Tibial artery (tissue), 4 donors: ENCODE results near the gene IL25.

Experiments
- DNase-seq, 2 donors: peaks; one replicate each; pipeline ENCODE4 v3.0.0-alpha.2; 2019
- H3K27ac ChIP-seq, 2 donors: fragments of 200-600 bp; sonication (generic) in 1 of 2; 1 replicate in 1 of 2; 2 replicates in 1 of 2; pipeline ENCODE4 v1.5.1; 2018 to 2019; ENCODE audit warnings: mild to moderate bottlenecking in 1 of 2
- H3K27me3 ChIP-seq, 2 donors: fragments of 200-600 bp; sonication (generic) in 1 of 2; one replicate each; pipeline versions ENCODE4 v1.5.1 to v1.6.0; 2016 to 2019
- H3K36me3 ChIP-seq, 3 donors: fragments of 200-600 bp; sonication (generic) in 2 of 3; one replicate each; pipeline ENCODE4 v1.5.1; 2016 to 2019; ENCODE audit warnings: mild to moderate bottlenecking in 2 of 3
- H3K4me1 ChIP-seq, 4 donors: fragments of 200-600 bp; sonication (generic) in 2 of 4; 1 replicate in 3 of 4; 2 replicates in 1 of 4; pipeline ENCODE4 v1.5.1; 2016 to 2019
- H3K4me3 ChIP-seq, 2 donors: fragments of 200-600 bp; sonication (generic) in 1 of 2; 1 replicate in 1 of 2; 2 replicates in 1 of 2; pipeline ENCODE4 v1.5.1; 2018 to 2019; ENCODE audit warnings: mild to moderate bottlenecking in 2 of 2
- H3K9me3 ChIP-seq, 3 donors: fragments of 200-600 bp; sonication (generic) in 1 of 3; one replicate each; pipeline ENCODE4 v1.5.1; 2016 to 2019
- intact Hi-C: fragments of 100-400 bp; cut with DNase I; formaldehyde crosslinking; loops from one replicate; pipeline ENCODE4 v1.15.0; 2023; ENCODE audit warnings: low total_unique reads
- TF ChIP-seq, protein P1 (sequence below), 2 experiments: fragments of 200-600 bp in 1 of 2; fragments of 450-650 bp in 1 of 2; IDR thresholded peaks; one replicate each; pipeline ENCODE4 v1.5.1; 2017 to 2019; ENCODE audit warnings: antibody characterized with exemption in 2 of 2, mild to moderate bottlenecking in 1 of 2, moderate library complexity in 1 of 2

IL25 gene

DNA sequence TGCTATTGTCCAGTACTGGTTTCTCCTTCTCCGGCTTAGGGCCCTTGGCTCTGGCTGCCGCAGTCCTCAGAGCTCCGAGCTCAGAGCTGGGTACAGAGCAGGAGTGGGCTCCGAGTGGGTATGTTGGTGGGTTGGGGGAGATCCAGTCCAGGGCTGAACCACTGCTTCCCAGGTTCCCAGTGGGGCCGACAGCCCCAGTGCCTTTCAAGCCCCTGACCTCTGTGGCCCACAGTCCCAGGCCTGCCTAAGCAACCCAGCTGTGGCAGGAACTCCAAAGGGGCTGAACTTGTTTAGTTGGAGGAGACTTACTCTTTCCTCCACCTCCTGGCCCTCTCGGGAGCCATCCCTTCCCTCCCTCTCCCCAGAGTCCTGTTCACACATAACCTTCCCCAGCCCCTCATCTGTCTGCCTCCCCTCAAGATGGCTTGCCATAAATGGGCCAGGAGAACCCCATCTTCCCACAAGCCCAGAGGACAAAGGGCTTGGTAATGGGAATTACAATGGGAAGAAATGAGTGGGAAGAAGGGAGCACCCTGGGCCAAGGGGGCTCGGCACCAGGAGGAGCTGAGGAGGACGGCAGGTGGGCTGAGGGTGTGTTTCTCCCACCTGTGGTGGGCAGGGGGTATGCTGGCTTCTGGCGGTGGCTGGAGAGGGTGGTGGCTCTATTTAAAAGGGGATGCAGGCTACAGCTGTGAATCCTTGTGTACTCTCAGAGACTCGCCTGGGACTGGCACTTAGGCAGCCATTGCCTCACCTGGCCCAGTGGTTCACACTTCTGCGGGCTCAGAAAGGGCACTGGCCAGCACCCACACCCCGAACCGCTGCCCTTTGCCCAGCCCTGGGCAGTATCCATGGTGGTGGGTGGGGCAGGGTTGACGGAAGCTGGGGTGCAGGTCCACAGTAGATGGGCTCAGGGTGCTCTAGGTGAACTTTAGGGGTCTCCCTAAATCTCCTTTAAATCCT lies 39.2 kb downstream of the IL25 start:
- H3K4me3 ChIP-seq, result no peak overlapping the region
- DNase-seq, result no peak
- H3K9me3 ChIP-seq, result no peaks in the 10 kb centered on the region
- TF ChIP-seq, protein P1, sequence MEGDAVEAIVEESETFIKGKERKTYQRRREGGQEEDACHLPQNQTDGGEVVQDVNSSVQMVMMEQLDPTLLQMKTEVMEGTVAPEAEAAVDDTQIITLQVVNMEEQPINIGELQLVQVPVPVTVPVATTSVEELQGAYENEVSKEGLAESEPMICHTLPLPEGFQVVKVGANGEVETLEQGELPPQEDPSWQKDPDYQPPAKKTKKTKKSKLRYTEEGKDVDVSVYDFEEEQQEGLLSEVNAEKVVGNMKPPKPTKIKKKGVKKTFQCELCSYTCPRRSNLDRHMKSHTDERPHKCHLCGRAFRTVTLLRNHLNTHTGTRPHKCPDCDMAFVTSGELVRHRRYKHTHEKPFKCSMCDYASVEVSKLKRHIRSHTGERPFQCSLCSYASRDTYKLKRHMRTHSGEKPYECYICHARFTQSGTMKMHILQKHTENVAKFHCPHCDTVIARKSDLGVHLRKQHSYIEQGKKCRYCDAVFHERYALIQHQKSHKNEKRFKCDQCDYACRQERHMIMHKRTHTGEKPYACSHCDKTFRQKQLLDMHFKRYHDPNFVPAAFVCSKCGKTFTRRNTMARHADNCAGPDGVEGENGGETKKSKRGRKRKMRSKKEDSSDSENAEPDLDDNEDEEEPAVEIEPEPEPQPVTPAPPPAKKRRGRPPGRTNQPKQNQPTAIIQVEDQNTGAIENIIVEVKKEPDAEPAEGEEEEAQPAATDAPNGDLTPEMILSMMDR (IDR thresholded peaks at IDR 0.05), result no peak
- H3K36me3 ChIP-seq, result no peaks in the 10 kb centered on the region
- H3K27me3 ChIP-seq, result peaks cover 0 to 34% of the 10 kb centered on the region in 2 donors
- no peaks in the 10 kb centered on the region for H3K4me1 ChIP-seq
- H3K27ac ChIP-seq, result no peak overlapping the region
- intact Hi-C loops, result no loop called here

DNA sequence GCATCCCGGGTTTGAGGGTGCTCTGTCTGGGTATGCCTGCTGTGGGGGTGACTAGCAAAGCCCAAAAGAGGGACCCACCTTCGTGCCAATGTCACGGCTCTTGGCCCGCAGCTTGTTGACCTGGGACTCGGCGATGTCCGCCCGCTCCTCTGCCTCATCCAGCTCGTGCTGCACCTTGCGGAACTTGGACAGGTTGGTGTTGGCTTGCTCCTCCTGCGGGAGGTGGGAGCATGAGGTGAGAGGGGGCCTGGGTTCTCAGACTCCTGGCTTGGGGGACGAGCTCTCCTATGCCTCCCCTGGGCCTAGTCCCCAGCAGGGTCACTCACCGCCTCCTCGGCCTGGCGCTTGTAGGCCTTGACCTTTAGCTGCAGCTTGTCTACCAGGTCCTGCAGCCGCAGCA lies 41.1 kb downstream of the IL25 start:
- no peaks in the 10 kb centered on the region for H3K36me3 ChIP-seq
- TF ChIP-seq, protein P1 (IDR thresholded peaks at IDR 0.05), result no peak
- intact Hi-C loops, result no loop called here

DNA sequence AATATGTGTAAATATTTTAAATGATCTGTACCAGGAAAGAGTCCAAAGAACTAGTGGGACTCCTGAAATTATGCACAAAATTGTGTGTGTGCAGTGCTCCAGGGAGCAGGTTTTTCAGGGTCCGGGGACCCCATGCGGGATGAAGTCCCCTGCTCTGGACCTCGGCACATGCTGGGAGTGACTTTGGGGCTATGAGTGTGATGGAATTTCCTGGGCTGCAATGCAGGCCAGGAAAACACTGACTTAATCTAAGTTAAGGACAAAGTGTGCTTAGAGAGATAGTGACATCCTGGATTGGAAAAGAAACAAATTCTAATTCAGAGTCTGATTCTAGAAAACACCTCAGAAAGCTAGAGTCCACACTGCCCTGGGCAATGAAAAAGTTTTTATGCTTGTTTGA lies 41.6 kb downstream of the IL25 start:
- Histone ChIP-seq H3K27ac (no peak overlapping the region), H3K36me3 (no peaks in the 10 kb centered on the region), H3K27me3 (peaks cover 0 to 19% of the 10 kb centered on the region in 2 donors), H3K9me3 (no peaks in the 10 kb centered on the region), H3K4me1 (no peaks in the 10 kb centered on the region), H3K4me3 (no peak overlapping the region)
- TF ChIP-seq, protein P1 (IDR thresholded peaks at IDR 0.05), result no peak
- intact Hi-C loops, result no loop called here
- DNase-seq, result no peak

More for the DNA sequence above, 41.1 kb downstream of the IL25 start:
- Histone ChIP-seq H3K27ac (no peak overlapping the region), H3K4me1 (no peaks in the 10 kb centered on the region), H3K4me3 (no peak overlapping the region), H3K9me3 (no peaks in the 10 kb centered on the region), H3K27me3 (peaks cover 0 to 22% of the 10 kb centered on the region in 2 donors)
- DNase-seq, result no peak

DNA sequence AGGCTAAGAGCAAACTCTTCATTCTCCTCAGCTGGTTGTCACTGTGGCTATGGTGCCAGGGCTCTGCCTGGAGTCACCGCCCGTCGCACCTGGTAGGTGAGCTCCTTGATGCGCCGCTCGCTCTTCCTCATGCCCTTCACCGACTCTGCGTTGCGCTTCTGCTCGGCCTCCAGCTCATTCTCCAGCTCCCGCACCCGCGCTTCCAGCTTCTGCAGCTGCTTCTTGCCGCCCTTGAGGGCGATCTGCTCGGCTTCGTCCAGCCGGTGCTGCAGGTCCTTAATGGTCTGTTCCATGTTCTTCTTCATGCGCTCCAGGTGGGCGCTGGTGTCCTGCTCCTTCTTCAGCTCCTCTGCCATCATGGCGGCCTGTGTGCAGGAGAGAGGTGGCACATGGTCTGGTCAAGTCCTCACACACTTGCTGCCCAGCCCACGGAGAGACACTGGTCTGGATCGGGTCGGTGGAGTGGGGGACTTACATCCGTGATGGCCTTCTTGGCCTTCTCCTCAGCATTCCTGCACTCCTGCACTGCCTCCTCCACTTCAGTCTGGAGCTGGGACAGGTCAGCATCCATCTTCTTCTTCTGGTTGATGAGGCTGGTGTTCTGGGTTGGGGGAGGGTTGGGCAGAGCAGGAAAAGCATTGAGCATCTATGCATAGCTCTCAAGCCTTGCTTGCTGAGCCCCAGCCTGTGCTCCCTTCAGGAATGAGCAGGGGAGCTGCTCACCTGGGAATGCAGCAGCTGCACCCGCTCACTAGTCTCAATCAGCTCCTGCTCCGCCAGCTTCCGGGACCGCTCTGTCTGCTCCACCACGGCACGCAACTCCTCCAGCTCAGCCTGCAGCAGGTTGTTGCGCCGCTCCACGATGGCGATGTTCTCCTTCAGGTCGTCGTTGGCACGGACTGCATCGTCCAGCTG lies 42.6 kb downstream of the IL25 start:
- DNase-seq, result no peak
- Histone ChIP-seq H3K9me3 (no peaks in the 10 kb centered on the region), H3K27me3 (peaks cover 0 to 18% of the 10 kb centered on the region in 2 donors), H3K36me3 (no peaks in the 10 kb centered on the region), H3K4me3 (no peak overlapping the region), H3K4me1 (no peaks in the 10 kb centered on the region), H3K27ac (no peak overlapping the region)
- intact Hi-C loops, result no loop called here
- TF ChIP-seq, protein P1 (IDR thresholded peaks at IDR 0.05), result no peak

DNA sequence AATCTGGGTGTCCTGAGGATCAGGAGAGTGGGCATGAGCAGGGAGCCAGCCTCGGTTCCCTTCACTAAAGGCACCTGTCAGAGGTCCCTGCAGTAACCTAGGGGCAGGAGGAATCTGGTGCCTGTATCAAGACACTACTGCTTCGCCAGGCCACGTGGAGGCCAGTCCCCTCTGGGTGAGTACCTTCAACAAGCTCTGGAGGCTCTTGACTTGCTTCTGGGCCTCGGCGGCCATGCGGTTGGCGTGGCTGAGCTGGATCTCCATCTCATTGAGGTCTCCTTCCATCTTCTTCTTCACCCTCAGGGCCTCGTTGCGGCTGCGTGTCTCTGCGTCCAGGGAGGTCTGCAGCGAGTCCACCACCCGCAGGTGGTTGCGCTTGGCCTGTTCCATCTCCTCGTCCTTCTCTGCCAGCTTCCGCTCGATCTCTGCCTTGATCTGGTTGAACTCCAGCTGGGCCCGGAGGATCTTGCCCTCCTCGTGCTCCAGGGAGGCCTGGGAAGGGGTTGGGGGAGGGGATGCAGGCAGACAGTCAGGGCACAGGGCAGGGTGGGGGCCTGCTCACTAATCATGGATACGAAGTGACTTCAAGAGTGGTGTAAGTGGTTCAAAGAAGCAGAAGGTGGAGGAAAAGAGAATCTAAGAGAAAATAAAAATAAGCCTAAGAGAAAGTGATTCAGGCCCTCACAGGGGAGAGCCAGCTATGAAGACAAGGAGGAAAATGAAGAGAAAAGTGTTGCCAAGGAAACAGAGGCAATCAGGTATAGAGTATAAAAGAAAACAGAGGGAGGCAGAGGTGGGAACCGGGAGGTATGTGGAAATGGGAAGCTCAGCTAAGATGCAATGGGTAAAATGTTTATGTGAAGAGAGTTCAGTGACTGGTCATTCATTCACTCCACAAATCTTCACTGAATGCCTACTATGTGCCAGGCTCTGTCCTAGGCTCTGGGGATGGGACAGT lies 43.5 kb downstream of the IL25 start:
- Histone ChIP-seq H3K4me3 (no peak overlapping the region), H3K4me1 (no peaks in the 10 kb centered on the region), H3K36me3 (no peaks in the 10 kb centered on the region), H3K27ac (no peak overlapping the region), H3K27me3 (peaks cover 0 to 13% of the 10 kb centered on the region in 2 donors), H3K9me3 (no peaks in the 10 kb centered on the region)
- no peak for DNase-seq
- TF ChIP-seq, protein P1 (IDR thresholded peaks at IDR 0.05), result no peak
- intact Hi-C loops, result no loop called here
